NCI-H774 (cell line): ENCODE results near the gene KLK13.

Experiments
- DNase-seq: peaks from one replicate; lab custom pipeline; 2025; lab: John Stamatoyannopoulos, UW

The KLK13 gene

GRCh38 chr19:51019544-51019925 lies 45.4 kb downstream of the KLK13 start, which contains the start of gene KLK10:
Gene KLK10 (minus strand): TSS chr19:51019709. CDS start chr19:51019130, 579 bp downstream.
- DNase-seq = no peak

DNA sequence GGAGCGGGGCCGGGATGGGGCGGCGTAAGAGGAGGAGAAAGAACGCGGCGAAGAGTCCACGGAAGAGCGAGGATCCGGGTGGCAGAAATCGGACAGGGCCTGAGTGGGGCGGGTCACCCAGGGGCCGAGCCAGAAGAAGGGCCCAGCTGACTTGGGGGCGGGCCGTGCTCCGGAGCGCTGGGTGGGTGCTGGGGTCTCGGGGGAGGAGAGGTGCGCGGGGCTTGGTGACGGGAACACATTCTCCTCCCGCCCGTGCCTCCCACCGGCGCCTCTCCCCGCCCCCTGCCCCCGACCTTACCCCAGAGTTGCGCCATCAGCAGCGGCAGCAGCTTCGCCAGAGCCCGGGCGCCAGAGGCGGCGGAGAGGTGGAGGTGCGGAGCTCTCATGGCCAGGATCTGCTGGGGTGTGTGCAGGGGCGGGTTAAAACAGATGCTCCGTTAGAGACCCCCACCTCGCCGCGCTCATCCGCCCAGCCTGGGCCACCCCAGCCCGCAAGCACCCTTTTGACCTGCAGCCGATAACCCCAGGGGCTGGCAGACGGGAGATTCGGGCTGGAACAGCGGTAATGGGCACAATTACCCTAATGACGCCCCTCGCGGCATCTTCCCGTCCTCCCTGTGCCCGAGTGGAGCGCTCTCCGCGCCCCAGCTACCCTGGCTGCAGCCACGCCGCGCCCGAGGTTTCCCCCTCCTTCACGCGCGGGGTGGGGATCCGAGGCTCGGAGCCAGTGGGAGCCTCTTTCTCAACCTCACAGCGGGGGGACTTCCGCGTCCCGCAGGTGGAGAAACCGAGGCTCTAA lies 45.9 kb downstream of the KLK13 start:
- DNase-seq = peak; percentile 11

- DNase-seq = peak; percentile 64
Observed at GRCh38 chr19:51016798-51017683, 47.9 kb downstream of the KLK13 start.

GRCh38 chr19:51015691-51016267 lies 49.1 kb downstream of the KLK13 start:
- no peak for DNase-seq

- DNase-seq = no peak
Observed at GRCh38 chr19:51014242-51014641, 50.6 kb downstream of the KLK13 start.

DNA sequence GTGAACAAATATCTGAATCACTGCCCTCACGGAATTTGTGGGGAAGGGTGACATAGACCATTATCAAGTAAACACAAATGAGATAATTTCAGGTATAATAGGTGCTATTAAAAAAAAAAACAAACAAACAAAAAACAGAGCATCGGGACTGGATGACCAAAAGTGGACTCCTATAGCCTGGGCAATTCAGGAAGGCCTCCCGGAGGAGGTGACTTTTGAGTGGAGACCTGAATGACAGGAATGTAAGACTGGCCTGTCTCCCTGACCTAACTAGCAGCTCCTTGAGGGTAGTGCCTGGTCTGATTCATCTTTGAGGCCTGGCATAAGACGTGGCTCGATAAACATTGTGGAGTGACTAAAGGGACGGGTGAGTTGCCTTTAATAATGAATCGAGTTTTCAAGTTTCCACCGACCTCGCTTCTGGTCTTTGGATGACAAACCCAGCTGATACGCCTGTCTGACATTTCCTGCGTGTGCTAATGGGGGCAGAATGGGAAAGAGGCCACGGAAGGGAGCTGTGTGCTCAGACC lies 52.2 kb downstream of the KLK13 start:
- DNase-seq = no peak

- no peak for DNase-seq
Observed at GRCh38 chr19:51010066-51010795, 54.7 kb downstream of the KLK13 start.

DNA sequence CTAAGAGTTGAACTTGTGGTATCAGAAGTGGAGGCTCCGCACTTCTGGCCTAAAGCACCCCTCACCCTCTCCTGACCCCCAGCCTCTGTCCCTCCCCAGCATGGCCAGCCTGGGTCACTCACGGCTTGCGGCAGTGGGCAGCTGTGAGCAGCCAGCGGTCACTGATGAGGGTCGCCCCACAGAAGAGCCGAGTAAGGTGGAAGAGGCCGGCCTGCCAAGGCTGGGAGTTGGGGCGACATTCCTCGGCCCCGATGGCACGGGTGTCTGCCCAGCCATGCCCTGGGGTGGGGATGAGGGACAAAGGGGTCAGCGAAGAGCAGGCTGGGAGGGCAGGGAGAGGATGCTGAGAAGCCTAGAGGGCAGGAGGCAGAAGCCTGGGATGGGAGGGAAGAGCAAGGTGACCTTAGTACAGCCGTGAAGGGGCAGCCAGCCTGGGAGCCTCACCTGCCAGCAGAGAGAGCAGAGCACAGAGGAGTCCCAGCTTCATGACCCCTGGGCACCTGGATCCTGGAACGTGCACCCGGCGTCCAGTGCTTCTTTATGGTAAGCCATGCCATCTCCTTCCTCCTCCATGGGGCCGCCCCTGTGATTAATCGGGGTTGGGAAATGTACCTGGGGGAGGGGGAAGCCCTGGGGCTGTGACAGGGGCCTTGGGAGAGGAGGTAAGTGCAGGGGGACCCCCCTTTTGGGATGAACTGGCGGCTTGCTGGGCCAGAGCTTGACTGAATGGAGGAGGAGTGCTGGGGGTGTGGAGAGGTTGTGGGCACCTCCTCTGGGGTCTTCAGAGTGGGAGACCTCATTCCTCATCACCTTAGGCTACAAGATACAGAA lies 55.6 kb downstream of the KLK13 start:
- DNase-seq = no peak

GRCh38 chr19:51007488-51007887 lies 57.4 kb downstream of the KLK13 start:
- no peak for DNase-seq

- DNase-seq = no peak
Observed at GRCh38 chr19:51006406-51006805, 58.5 kb downstream of the KLK13 start.
